HCT116 (cell line): ENCODE results near the gene TMEM61. TPM values are rescaled to one million over a fixed set of nuclear protein-coding genes. Genes with fewer than 3 reads are reported as not detected.

Source experiments
- ATAC-seq: fragments of 200-7000 bp; cut with Tn5 transposase; 2 replicates; pipeline ENCODE4 v1.9.1; 2020; ENCODE audit warnings: mild to moderate bottlenecking, moderate library complexity
- BruUV-seq: library from RNA; stranded (reverse); fragments of 400-500 nt; replicated peaks from 2 replicates; lab custom pipeline; 2021; lab: Mats Ljungman, UMichigan
- CTCF ChIA-PET: fragments of 300-600 bp; sonication (Branson Sonifier 250); formaldehyde crosslinking; loops from one replicate; lab custom pipeline; 2021; ENCODE audit warnings: antibody characterized with exemption; lab: Charles Lee
- POLR2A ChIA-PET: fragments of 300-600, 350-600 bp; sonication (Branson Sonifier 250); formaldehyde crosslinking; loops from one replicate; lab custom pipeline; 2021; ENCODE audit warnings: antibody characterized with exemption; lab: Charles Lee
- RAD21 ChIA-PET, 2 experiments: fragments of 300-600 bp; sonication (Branson Sonifier 250); formaldehyde crosslinking; loops; one replicate each; lab custom pipeline; 2023; ENCODE audit warnings: low total read pairs in 2 of 2; ENCODE audit not compliant: uncharacterized antibody in 2 of 2, unreplicated experiment in 2 of 2, low non-redundant PET in 1 of 2; lab: Charles Lee
- DNase-seq: peaks from one replicate; pipeline ENCODE4 v3.0.0-alpha.2; 2010; ENCODE audit warnings: low read depth, low spot score
- H2AFZ ChIP-seq: fragments of 200-600 bp; shearing (Covaris generic), sonication (generic); 2 replicates; pipeline ENCODE4 v1.6.1; 2017; ENCODE audit warnings: low read depth, mixed run types, mixed read lengths, antibody characterized with exemption, low read length; ENCODE audit not compliant: poor library complexity, severe bottlenecking
- H3K27ac ChIP-seq: 2 replicates; pipeline ENCODE4 v1.5.1; 2012; ENCODE audit warnings: low read depth, low read length
- H3K27me3 ChIP-seq: fragments of 200-600 bp; sonication (generic); 2 replicates; pipeline ENCODE4 v1.6.1; 2016; ENCODE audit warnings: mixed run types, low read length, mixed read lengths; ENCODE audit not compliant: insufficient read depth
- H3K36me3 ChIP-seq, 2 experiments: fragments of 200-500 bp in 1 of 2; fragments of 200-600 bp in 1 of 2; sonication (Bioruptor generic) in 1 of 2; sonication (generic) in 1 of 2; 2 replicates each; pipeline versions ENCODE4 v1.5.1 to v1.6.1; 2014 to 2016; ENCODE audit warnings: low read length in 2 of 2, inconsistent platforms in 1 of 2, mixed read lengths in 1 of 2, mixed run types in 1 of 2; ENCODE audit not compliant: insufficient read depth in 2 of 2, control insufficient read depth in 1 of 2
- H3K4me1 ChIP-seq, 2 experiments: fragments of 200-600 bp in 1 of 2; sonication (generic) in 1 of 2; 2 replicates each; pipeline versions ENCODE4 v1.5.1 to v1.6.1; 2012 to 2017; ENCODE audit warnings: low read length in 2 of 2, inconsistent platforms in 1 of 2, mild to moderate bottlenecking in 1 of 2, mixed read lengths in 1 of 2, mixed run types in 1 of 2, moderate library complexity in 1 of 2; ENCODE audit not compliant: insufficient read depth in 2 of 2, control insufficient read depth in 1 of 2
- H3K4me2 ChIP-seq: fragments of 200-600 bp; sonication (generic); 2 replicates; pipeline ENCODE4 v1.6.1; 2017; ENCODE audit warnings: mixed run types, low read length, mixed read lengths
- H3K4me3 ChIP-seq, 2 experiments: fragments of 200-600 bp in 1 of 2; sonication (generic) in 1 of 2; replicated peaks in 1 of 2; 2 replicates each; pipeline ENCODE4 v1.5.1; 2011 to 2016; ENCODE audit warnings: low read length in 2 of 2, control low read depth in 1 of 2, low read depth in 1 of 2, mild to moderate bottlenecking in 1 of 2, mixed read lengths in 1 of 2, mixed run types in 1 of 2
- H3K79me2 ChIP-seq: fragments of 200-600 bp; sonication (generic); 2 replicates; pipeline ENCODE4 v1.6.1; 2017; ENCODE audit warnings: mild to moderate bottlenecking, mixed run types, low read length, moderate library complexity, mixed read lengths; ENCODE audit not compliant: insufficient read depth
- H3K9ac ChIP-seq: fragments of 200-600 bp; sonication (generic); 2 replicates; pipeline ENCODE4 v1.6.1; 2016; ENCODE audit warnings: low read length, mixed read lengths
- H3K9me2 ChIP-seq: fragments of 200-600 bp; sonication (generic), shearing (Covaris generic); 2 replicates; pipeline ENCODE4 v1.6.1; 2017; ENCODE audit warnings: mixed run types, mild to moderate bottlenecking, moderate library complexity; ENCODE audit not compliant: insufficient read depth
- H3K9me3 ChIP-seq, 2 experiments: fragments of 200-500 bp in 1 of 2; fragments of 200-600 bp in 1 of 2; sonication (Bioruptor generic) in 1 of 2; sonication (generic) in 1 of 2; 2 replicates each; pipeline ENCODE4 v1.6.1; 2014 to 2017; ENCODE audit warnings: low read length in 2 of 2, mixed read lengths in 2 of 2, inconsistent platforms in 1 of 2, low read depth in 1 of 2, mild to moderate bottlenecking in 1 of 2, mixed run types in 1 of 2, moderate library complexity in 1 of 2; ENCODE audit not compliant: control insufficient read depth in 1 of 2, insufficient read depth in 1 of 2
- H4K20me1 ChIP-seq: fragments of 200-600 bp; sonication (generic), shearing (Covaris generic); 2 replicates; pipeline ENCODE4 v1.6.1; 2017; ENCODE audit warnings: mixed run types, mild to moderate bottlenecking, moderate library complexity; ENCODE audit not compliant: insufficient read depth
- CEBPB ChIP-seq: IDR thresholded peaks from 2 replicates; pipeline ENCODE4 v1.6.1; 2012; ENCODE audit warnings: low read depth
- EGR1 ChIP-seq: IDR thresholded peaks from 2 replicates; pipeline ENCODE4 v1.6.1; 2012; ENCODE audit warnings: low read depth
- ELF1 ChIP-seq: IDR thresholded peaks from 2 replicates; pipeline ENCODE4 v1.6.1; 2012; ENCODE audit warnings: low read depth, borderline replicate concordance
- JUND ChIP-seq: IDR thresholded peaks from 2 replicates; pipeline ENCODE4 v1.6.1; 2012
- POLR2A ChIP-seq: IDR thresholded peaks from 2 replicates; pipeline ENCODE4 v1.7.0; 2011; ENCODE audit warnings: borderline replicate concordance; ENCODE audit not compliant: insufficient read depth, insufficient read length; ENCODE audit errors: extremely low read depth
- POLR2AphosphoS5 ChIP-seq: IDR thresholded peaks from 2 replicates; pipeline ENCODE4 v1.6.1; 2011; ENCODE audit warnings: mild to moderate bottlenecking, low read depth, low read length, moderate library complexity
- RAD21 ChIP-seq: IDR thresholded peaks from 2 replicates; pipeline ENCODE4 v1.6.1; 2012; ENCODE audit warnings: low read depth, mild to moderate bottlenecking
- SP1 ChIP-seq: IDR thresholded peaks from 2 replicates; pipeline ENCODE4 v1.6.1; 2012; ENCODE audit warnings: low read depth
- TCF7L2 ChIP-seq: IDR thresholded peaks from 2 replicates; pipeline ENCODE4 v1.7.0; 2011; ENCODE audit warnings: borderline replicate concordance, inconsistent platforms; ENCODE audit not compliant: insufficient read depth, insufficient read length; ENCODE audit errors: extremely low read depth
- YY1 ChIP-seq: IDR thresholded peaks from 2 replicates; pipeline ENCODE4 v1.6.1; 2011; ENCODE audit warnings: low read length, low read depth, moderate library complexity, mild to moderate bottlenecking; ENCODE audit not compliant: insufficient replicate concordance; ENCODE audit errors: extremely low read depth
- ZFX ChIP-seq: fragments of 450-650 bp; IDR thresholded peaks from 2 replicates; pipeline ENCODE4 v1.6.1; 2017
- ZNF274 ChIP-seq: fragments of 200-500 bp; sonication (Bioruptor generic); IDR thresholded peaks from 2 replicates; pipeline ENCODE4 v1.6.1; 2014; ENCODE audit warnings: mild to moderate bottlenecking, low read depth, low read length, inconsistent platforms
- intact Hi-C: fragments of 100-400 bp; cut with micrococcal nuclease; formaldehyde crosslinking; loops from 2 replicates; pipeline ENCODE4 v1.10.0; 2022
- total RNA-seq: library from RNA; stranded (reverse); gene quantifications from one replicate; pipeline ENCODE4 v1.2.1, GENCODE V29; 2021; ENCODE audit not compliant: unreplicated experiment
- TF ChIP-seq, protein P1 (sequence below): IDR thresholded peaks from 2 replicates; pipeline ENCODE4 v1.6.1; 2012
- TF ChIP-seq, protein P2 (sequence below): IDR thresholded peaks from 2 replicates; pipeline ENCODE4 v1.6.1; 2012
- TF ChIP-seq, protein P3 (sequence below): IDR thresholded peaks from 2 replicates; pipeline ENCODE4 v1.6.1; 2012; ENCODE audit warnings: low read depth

TMEM61 gene
- total RNA-seq, 1 experiment from 2014 or later: 4.4 TPM

DNA sequence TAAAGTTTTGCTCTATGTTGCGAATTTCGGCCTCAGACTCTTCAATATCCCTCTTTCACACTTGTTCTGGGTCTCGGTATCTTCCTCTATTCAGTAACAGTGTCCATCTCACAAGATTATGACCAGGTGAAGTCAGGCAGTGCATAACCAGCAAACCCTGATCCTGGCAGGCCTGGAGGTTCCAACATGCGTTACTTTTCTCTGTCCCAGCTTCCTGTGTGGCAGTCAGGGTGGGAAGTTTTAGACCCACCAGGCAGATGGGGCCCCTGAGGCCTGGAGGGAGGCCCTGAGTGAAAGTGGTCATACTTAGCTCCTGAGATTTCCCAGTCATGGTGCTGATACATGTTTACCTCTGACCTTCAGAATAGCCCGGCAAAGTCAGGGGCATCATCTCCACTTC, 5.1 kb downstream of the TMEM61 start:
- no peak overlapping the region for H3K4me2 ChIP-seq
- ATAC-seq: no peak
- H3K36me3 ChIP-seq: no peaks in the 10 kb centered on the region
- no peaks in the 10 kb centered on the region for H3K9me2 ChIP-seq
- POLR2A ChIA-PET: no interaction called here
- no peaks in the 10 kb centered on the region for H4K20me1 ChIP-seq
- H3K9me3 ChIP-seq: no peaks in the 10 kb centered on the region
- H3K27ac ChIP-seq: no peak overlapping the region
- RAD21 ChIA-PET: no interaction called here
- no peak overlapping the region for H3K9ac ChIP-seq
- intact Hi-C loops: no loop called here
- peaks cover 0 to 9% of the 10 kb centered on the region in 2 experiments; a peak in 2 of 4 replicates for H3K4me1 ChIP-seq
- no peaks in the 10 kb centered on the region for H3K27me3 ChIP-seq
- TF ChIP-seq YY1 (no peak), ZNF274 (no peak), ZFX (no peak), ELF1 (no peak), SP1 (no peak), JUND (no peak), POLR2A (no peak), POLR2AphosphoS5 (no peak), TCF7L2 (no peak), RAD21 (no peak), EGR1 (no peak), CEBPB (no peak)
- TF ChIP-seq, protein P1, sequence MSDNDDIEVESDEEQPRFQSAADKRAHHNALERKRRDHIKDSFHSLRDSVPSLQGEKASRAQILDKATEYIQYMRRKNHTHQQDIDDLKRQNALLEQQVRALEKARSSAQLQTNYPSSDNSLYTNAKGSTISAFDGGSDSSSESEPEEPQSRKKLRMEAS: no peak
- TF ChIP-seq, protein P2, sequence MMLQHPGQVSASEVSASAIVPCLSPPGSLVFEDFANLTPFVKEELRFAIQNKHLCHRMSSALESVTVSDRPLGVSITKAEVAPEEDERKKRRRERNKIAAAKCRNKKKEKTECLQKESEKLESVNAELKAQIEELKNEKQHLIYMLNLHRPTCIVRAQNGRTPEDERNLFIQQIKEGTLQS: no peak
- TF ChIP-seq, protein P3, sequence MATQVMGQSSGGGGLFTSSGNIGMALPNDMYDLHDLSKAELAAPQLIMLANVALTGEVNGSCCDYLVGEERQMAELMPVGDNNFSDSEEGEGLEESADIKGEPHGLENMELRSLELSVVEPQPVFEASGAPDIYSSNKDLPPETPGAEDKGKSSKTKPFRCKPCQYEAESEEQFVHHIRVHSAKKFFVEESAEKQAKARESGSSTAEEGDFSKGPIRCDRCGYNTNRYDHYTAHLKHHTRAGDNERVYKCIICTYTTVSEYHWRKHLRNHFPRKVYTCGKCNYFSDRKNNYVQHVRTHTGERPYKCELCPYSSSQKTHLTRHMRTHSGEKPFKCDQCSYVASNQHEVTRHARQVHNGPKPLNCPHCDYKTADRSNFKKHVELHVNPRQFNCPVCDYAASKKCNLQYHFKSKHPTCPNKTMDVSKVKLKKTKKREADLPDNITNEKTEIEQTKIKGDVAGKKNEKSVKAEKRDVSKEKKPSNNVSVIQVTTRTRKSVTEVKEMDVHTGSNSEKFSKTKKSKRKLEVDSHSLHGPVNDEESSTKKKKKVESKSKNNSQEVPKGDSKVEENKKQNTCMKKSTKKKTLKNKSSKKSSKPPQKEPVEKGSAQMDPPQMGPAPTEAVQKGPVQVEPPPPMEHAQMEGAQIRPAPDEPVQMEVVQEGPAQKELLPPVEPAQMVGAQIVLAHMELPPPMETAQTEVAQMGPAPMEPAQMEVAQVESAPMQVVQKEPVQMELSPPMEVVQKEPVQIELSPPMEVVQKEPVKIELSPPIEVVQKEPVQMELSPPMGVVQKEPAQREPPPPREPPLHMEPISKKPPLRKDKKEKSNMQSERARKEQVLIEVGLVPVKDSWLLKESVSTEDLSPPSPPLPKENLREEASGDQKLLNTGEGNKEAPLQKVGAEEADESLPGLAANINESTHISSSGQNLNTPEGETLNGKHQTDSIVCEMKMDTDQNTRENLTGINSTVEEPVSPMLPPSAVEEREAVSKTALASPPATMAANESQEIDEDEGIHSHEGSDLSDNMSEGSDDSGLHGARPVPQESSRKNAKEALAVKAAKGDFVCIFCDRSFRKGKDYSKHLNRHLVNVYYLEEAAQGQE: no peak
- H3K4me3 ChIP-seq: no peak overlapping the region
- no peak overlapping the region for H2AFZ ChIP-seq
- no peak for DNase-seq
- CTCF ChIA-PET: no interaction called here
- no peaks in the 10 kb centered on the region for H3K79me2 ChIP-seq
- no TSS peak for BruUV-seq
